K562 (cell line): ENCODE data around the gene NSUN6. TPM values are rescaled to one million over a fixed set of nuclear protein-coding genes. Genes with fewer than 3 reads are reported as not detected.

Experiments
- ATAC-seq: fragments of 200-7000 bp; cut with Tn5 transposase; 3 replicates; pipeline ENCODE4 v1.9.1; 2020; ENCODE audit warnings: moderate library complexity
- BruUV-seq: library from RNA; stranded (reverse); fragments of 400-500 nt; replicated peaks from 2 replicates; lab custom pipeline; 2021; lab: Mats Ljungman, UMichigan
- CTCF ChIA-PET: fragments of 300-600 bp; formaldehyde crosslinking; extraction: SDS; loops from one replicate; lab custom pipeline; 2021; ENCODE audit warnings: low intra/inter-chr PET ratio; lab: Yijun Ruan, JAX
- POLR2A ChIA-PET: fragments of 300-600, 350-650 bp; sonication (Branson Sonifier 250); formaldehyde crosslinking; extraction: SDS; loops from one replicate; lab custom pipeline; 2021; ENCODE audit warnings: antibody characterized with exemption, inconsistent platforms; lab: Yijun Ruan, JAX
- DNase-seq, 4 experiments: peaks; one replicate each; pipeline versions ENCODE4 v3.0.0 to v3.0.0-alpha.2; 2011 to 2018; ENCODE audit warnings: low spot score in 3 of 4, mixed read lengths in 3 of 4; ENCODE audit errors: extremely low read depth in 1 of 4
- FAIRE-seq: peaks from 2 replicates; lab custom pipeline; 2011; peaks lifted over from hg19 to GRCh38; lab: Jason Lieb, UNC
- H2AFZ ChIP-seq: 2 replicates; pipeline ENCODE4 v1.6.0; 2011; ENCODE audit warnings: low read depth, low read length, control low read depth, inconsistent platforms
- H3K27ac ChIP-seq: fragments of 200-600 bp; 3 replicates; pipeline ENCODE4 v1.8.0; 2011; ENCODE audit warnings: low read depth, mild to moderate bottlenecking, control low read depth, inconsistent platforms, low read length, moderate library complexity, mixed read lengths; ENCODE audit errors: extremely low read depth
- H3K27me3 ChIP-seq, 2 experiments: fragments of 300-600 bp in 1 of 2; 2 replicates in 1 of 2; 3 replicates in 1 of 2; pipeline versions ENCODE4 v1.6.0 to v1.8.0; 2011; ENCODE audit warnings: inconsistent platforms in 2 of 2, low read length in 2 of 2, mild to moderate bottlenecking in 1 of 2, mixed read lengths in 1 of 2, moderate library complexity in 1 of 2; ENCODE audit not compliant: control insufficient read depth in 2 of 2, insufficient read depth in 2 of 2
- H3K36me3 ChIP-seq: fragments of 300-600 bp; 3 replicates; pipeline ENCODE4 v1.8.0; 2011; ENCODE audit warnings: mild to moderate bottlenecking, low read length, inconsistent platforms; ENCODE audit not compliant: control insufficient read depth, insufficient read depth
- H3K4me1 ChIP-seq, 2 experiments: fragments of 200-600 bp in 1 of 2; replicated peaks in 1 of 2; 2 replicates in 1 of 2; 3 replicates in 1 of 2; pipeline versions ENCODE4 v1.5.1 to v1.8.0; 2011; ENCODE audit warnings: inconsistent platforms in 2 of 2, low read length in 2 of 2, mild to moderate bottlenecking in 1 of 2, mixed read lengths in 1 of 2, moderate library complexity in 1 of 2; ENCODE audit not compliant: control insufficient read depth in 2 of 2, insufficient read depth in 2 of 2
- H3K4me2 ChIP-seq: 2 replicates; pipeline ENCODE4 v1.6.1; 2011; ENCODE audit warnings: low read length, control low read depth, inconsistent platforms, mixed read lengths; ENCODE audit not compliant: insufficient read depth
- H3K4me3 ChIP-seq: fragments of 200-600 bp; sonication (generic), shearing (Covaris generic); 2 replicates; pipeline ENCODE4 v1.5.1; 2016; ENCODE audit warnings: control low read depth, inconsistent platforms
- H3K79me2 ChIP-seq: fragments of 200-600 bp; 3 replicates; pipeline ENCODE4 v1.8.0; 2011; ENCODE audit warnings: low read length, inconsistent platforms; ENCODE audit not compliant: control insufficient read depth, insufficient read depth
- H3K9ac ChIP-seq, 2 experiments: 2 replicates each; pipeline versions ENCODE4 v1.6.0 to v1.6.1; 2011; ENCODE audit warnings: low read depth in 2 of 2, low read length in 2 of 2, control low read depth in 1 of 2, inconsistent platforms in 1 of 2, mild to moderate bottlenecking in 1 of 2, mixed read lengths in 1 of 2; ENCODE audit not compliant: insufficient read depth in 1 of 2
- H3K9me1 ChIP-seq: one replicate; pipeline ENCODE4 v1.6.0; 2011; ENCODE audit warnings: inconsistent platforms, mild to moderate bottlenecking, low read length, moderate library complexity; ENCODE audit not compliant: control insufficient read depth, insufficient read depth
- H3K9me3 ChIP-seq: replicated peaks from 2 replicates; pipeline ENCODE4 v1.5.1; 2011; ENCODE audit warnings: low read depth, low read length, inconsistent platforms; ENCODE audit not compliant: control insufficient read depth, insufficient read depth
- H4K20me1 ChIP-seq: replicated peaks from 2 replicates; pipeline ENCODE4 v1.6.1; 2011; ENCODE audit warnings: low read length, inconsistent platforms, mixed read lengths; ENCODE audit not compliant: control insufficient read depth, insufficient read depth
- CHD7 ChIP-seq: fragments of 200-600 bp; sonication (generic); IDR thresholded peaks from one replicate; pipeline ENCODE4 v1.6.1; 2012; ENCODE audit warnings: mild to moderate bottlenecking, low read depth, low read length, inconsistent platforms
- DACH1 ChIP-seq: fragments of 450-650 bp; IDR thresholded peaks from 2 replicates; pipeline ENCODE4 v1.6.1; 2018; ENCODE audit not compliant: partially characterized antibody
- KAT7 ChIP-seq: sonication (generic); formaldehyde crosslinking; IDR thresholded peaks from 2 replicates; pipeline ENCODE4 v1.8.0; 2022; ENCODE audit warnings: missing genetic modification reagents, mild to moderate bottlenecking, borderline replicate concordance
- L3MBTL2 ChIP-seq: fragments of 450-650 bp; IDR thresholded peaks from 2 replicates; pipeline ENCODE4 v1.6.1; 2016; ENCODE audit warnings: mild to moderate bottlenecking, moderate library complexity
- PHTF2 ChIP-seq: fragments of 250-450 bp; sonication (Bioruptor Pico); IDR thresholded peaks from 2 replicates; pipeline ENCODE4 v1.5.0; 2021; ENCODE audit warnings: mild to moderate bottlenecking
- TBP ChIP-seq: optimal IDR thresholded peaks from 2 replicates; pipeline ENCODE3; 2011; ENCODE audit warnings: low read depth, low read length, improper control_type of control experiment
- TSC22D4 ChIP-seq: fragments of 450-650 bp; IDR thresholded peaks from 2 replicates; pipeline ENCODE4 v1.6.1; 2016; ENCODE audit warnings: missing genetic modification characterization, missing biosample characterization, control low read depth
- ZNF239 ChIP-seq: fragments of 250-450 bp; sonication (Bioruptor Pico); IDR thresholded peaks from 2 replicates; pipeline ENCODE4 v1.4.0; 2020; ENCODE audit warnings: mild to moderate bottlenecking
- WGBS: fragments of 100-300 bp; shearing (Covaris generic); methylation state at CpG from one replicate; pipeline ENCODE4 v1.1.6; 2016; ENCODE audit warnings: low coverage, mixed read lengths; ENCODE audit not compliant: insufficient coverage; ENCODE audit errors: missing lambda C conversion rate; 5-methylcytosine and 5-hydroxymethylcytosine counted together
- in situ Hi-C: fragments of 300-500 bp; cut with MboI; formaldehyde crosslinking; loops from 4 replicates; pipeline ENCODE4 v1.15.0; 2018; ENCODE audit warnings: inconsistent platforms, mixed read lengths
- intact Hi-C: fragments of 100-400 bp; cut with micrococcal nuclease; formaldehyde crosslinking; loops from 2 replicates; pipeline ENCODE4 v1.14.2; 2022
- polyA plus RNA-seq, 8 experiments: library from polyadenylated mRNA; depleted of rRNA in 4 of 8; stranded (reverse) in 5 of 8; unstranded in 3 of 8; fragments of >200 nt; fragmentation: Nextera tagmentation in 2 of 8; fragmentation: Illumina TruSeq in 1 of 8; extraction: Ambion mirVana in 2 of 8; extraction: Trizol in 1 of 8; gene quantifications; 2 replicates each; pipeline versions ENCODE4 v1.2.1 to v1.2.3, GENCODE V29; 2011 to 2014; ENCODE audit warnings: inconsistent platforms in 1 of 8, missing spikeins in 1 of 8
- total RNA-seq, 7 experiments: library from RNA; depleted of rRNA in 6 of 7; stranded (reverse); fragments of >200 nt in 6 of 7; fragmentation: Illumina TruSeq in 2 of 7; extraction: Trizol in 2 of 7; gene quantifications; 2 replicates each; pipeline versions ENCODE4 v1.2.1 to v1.2.3, GENCODE V29; 2011 to 2021; ENCODE audit warnings: low replicate concordance in 1 of 7
- TF ChIP-seq, protein P1 (sequence below), 2 experiments: IDR thresholded peaks in 1 of 2; conservative IDR thresholded peaks in 1 of 2; 2 replicates each; pipeline ENCODE4 v1.6.1; 2016; ENCODE audit warnings: low read depth in 2 of 2, mild to moderate bottlenecking in 1 of 2, missing compliant biosample characterization in 1 of 2, missing genetic modification characterization in 1 of 2, moderate library complexity in 1 of 2

Gene NSUN6
- total and polyA plus RNA-seq, 9 of the 15 experiments (the other 6 are each of a cell fraction or from before 2014, with no cell fraction given), result 12.5 to 33.1 (median 24.2) TPM

- ATAC-seq (no peak), FAIRE-seq (no peak), DNase-seq (no peak)
- WGBS, result 2% methylated on average over 3 of the region's 3 CpGs
- no peaks in the 10 kb centered on the region for H3K9me1 ChIP-seq
- no peaks in the 10 kb centered on the region for H3K79me2 ChIP-seq
- POLR2A ChIA-PET, result no interaction called here
- CTCF ChIA-PET, result no interaction called here
- no TSS peak for BruUV-seq
- intact Hi-C loops, result no loop called here
- no peak overlapping the region for H3K9ac ChIP-seq
- no peaks in the 10 kb centered on the region for H4K20me1 ChIP-seq
- no peak overlapping the region for H3K27ac ChIP-seq
- no peaks in the 10 kb centered on the region for H3K36me3 ChIP-seq
- H3K4me1 ChIP-seq, result no peaks in the 10 kb centered on the region; a peak in 1 of 5 replicates
- H3K4me3 ChIP-seq, result no peak overlapping the region
- in situ Hi-C loops, result no loop called here
- H3K9me3 ChIP-seq, result no peaks in the 10 kb centered on the region
- no peak overlapping the region for H3K4me2 ChIP-seq
- peaks cover 0 to 5% of the 10 kb centered on the region in 2 experiments; a peak in 2 of 5 replicates for H3K27me3 ChIP-seq
- no peak overlapping the region for H2AFZ ChIP-seq
- TF ChIP-seq, protein P1, sequence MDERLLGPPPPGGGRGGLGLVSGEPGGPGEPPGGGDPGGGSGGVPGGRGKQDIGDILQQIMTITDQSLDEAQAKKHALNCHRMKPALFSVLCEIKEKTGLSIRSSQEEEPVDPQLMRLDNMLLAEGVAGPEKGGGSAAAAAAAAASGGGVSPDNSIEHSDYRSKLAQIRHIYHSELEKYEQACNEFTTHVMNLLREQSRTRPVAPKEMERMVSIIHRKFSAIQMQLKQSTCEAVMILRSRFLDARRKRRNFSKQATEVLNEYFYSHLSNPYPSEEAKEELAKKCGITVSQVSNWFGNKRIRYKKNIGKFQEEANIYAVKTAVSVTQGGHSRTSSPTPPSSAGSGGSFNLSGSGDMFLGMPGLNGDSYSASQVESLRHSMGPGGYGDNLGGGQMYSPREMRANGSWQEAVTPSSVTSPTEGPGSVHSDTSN (CRISPR knock-in tag; IDR thresholded peaks at IDR 0.05; ENCODE audit: low read depth), result no peak
- TF ChIP-seq, protein P1 (tag; conservative IDR thresholded peaks at IDR 0.05; ENCODE audit: low read depth), result no peak
- no peak for TF ChIP-seq DACH1
- TF ChIP-seq TBP, result no peak
- TF ChIP-seq TSC22D4 (tag), result no peak
- TF ChIP-seq L3MBTL2, result no peak
- TF ChIP-seq KAT7 (CRISPR knock-in tag), result no peak
- TF ChIP-seq ZNF239 (CRISPR knock-in tag), result no peak
- no peak for TF ChIP-seq CHD7
- no peak for TF ChIP-seq PHTF2 (CRISPR knock-in tag)
Measured at GRCh38 chr10:18684953-18685352, 33.6 kb upstream of the NSUN6 start.
